DLD1 (cell line): ENCODE results near the gene RREB1.
"Not testable (repeated sequence)": the region's sequence is repeated elsewhere in the genome, so short reads cannot be mapped to it uniquely, and the experiment has no call there.

Source experiments
- in situ Hi-C: cut with HindIII; loops from 2 replicates; pipeline ENCODE4 v1.10.0; 2017; ENCODE audit warnings: low sequenced_read_pairs

The RREB1 gene

GRCh38 chr6:7142228-7142801 is 34.6 kb downstream of the RREB1 start:
- in situ Hi-C loops, result no loop called here

DNA sequence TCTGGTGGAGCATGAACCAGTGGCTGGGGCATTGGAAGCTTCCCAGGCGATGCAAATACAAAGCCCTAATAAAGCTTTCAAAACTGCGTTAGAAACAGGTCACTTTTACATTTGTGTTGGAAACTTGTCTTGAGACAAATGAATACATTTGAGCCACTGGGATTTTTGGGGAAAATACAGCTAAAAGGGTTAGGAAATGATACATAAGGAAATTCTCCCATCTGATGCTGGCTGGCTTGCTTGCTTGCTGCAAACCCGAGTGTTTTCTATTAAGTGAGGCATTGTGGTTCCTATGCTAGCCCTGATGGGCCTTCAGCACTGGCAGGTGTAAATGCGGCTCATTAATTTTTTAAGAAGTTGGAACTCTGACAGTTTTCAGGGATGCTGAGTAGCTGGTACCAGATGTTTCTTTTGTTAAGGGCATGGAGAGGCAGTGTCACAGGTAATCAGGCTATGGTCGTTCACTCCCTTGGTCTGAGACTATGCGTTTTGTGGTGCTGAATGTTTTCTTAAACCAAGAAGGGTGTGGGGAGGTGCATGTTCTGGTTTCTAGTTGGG is 35.2 kb downstream of the RREB1 start:
- in situ Hi-C loops, result no loop called here

GRCh38 chr6:7143476-7143974 is 35.8 kb downstream of the RREB1 start:
- in situ Hi-C loops, result no loop called here

DNA sequence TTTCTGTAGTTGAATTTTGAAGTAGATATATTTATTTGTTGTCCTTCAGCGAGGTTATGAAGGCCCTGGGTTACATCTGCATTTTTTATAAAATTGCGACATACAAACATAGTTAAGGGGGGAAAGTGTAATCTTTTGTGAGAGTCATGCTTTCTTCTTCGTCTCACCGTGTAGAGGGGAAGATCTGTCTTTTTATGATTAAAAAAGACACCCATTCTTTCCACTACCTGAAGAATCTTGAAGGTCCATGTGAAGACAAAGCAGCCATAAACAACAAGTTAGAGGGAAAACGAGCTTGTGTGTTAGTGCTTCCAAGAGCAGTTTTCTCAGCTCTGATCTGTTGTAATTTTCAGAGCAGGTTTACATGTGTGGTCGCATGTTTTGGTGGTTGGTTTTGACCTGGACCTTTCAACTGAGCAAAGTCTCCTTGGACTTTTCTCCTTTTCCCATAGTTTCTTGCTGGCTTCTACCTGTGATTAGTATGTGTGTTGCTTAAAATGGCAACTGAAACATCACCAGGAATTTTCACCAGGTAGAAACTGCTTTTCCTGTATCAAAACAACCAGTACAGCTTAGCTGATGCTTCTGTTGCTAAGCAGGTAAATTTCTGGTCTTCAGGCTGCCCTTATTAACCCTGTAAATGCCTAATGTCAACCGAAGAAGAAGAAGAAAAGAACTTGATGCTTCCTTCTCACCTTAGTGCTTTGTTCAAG is 37.3 kb downstream of the RREB1 start:
- in situ Hi-C loops, result no loop called here

- in situ Hi-C loops, result no loop called here
These were observed 37.8 kb downstream of the RREB1 start for GRCh38 chr6:7145585-7145884.

GRCh38 chr6:7145885-7146828 is 38.4 kb downstream of the RREB1 start:
- in situ Hi-C loops, result no loop called here

GRCh38 chr6:7147051-7147671 is 39.4 kb downstream of the RREB1 start:
- in situ Hi-C loops, result no loop called here

- in situ Hi-C loops, result no loop called here
These were observed 40.5 kb downstream of the RREB1 start for GRCh38 chr6:7148100-7148822.

DNA sequence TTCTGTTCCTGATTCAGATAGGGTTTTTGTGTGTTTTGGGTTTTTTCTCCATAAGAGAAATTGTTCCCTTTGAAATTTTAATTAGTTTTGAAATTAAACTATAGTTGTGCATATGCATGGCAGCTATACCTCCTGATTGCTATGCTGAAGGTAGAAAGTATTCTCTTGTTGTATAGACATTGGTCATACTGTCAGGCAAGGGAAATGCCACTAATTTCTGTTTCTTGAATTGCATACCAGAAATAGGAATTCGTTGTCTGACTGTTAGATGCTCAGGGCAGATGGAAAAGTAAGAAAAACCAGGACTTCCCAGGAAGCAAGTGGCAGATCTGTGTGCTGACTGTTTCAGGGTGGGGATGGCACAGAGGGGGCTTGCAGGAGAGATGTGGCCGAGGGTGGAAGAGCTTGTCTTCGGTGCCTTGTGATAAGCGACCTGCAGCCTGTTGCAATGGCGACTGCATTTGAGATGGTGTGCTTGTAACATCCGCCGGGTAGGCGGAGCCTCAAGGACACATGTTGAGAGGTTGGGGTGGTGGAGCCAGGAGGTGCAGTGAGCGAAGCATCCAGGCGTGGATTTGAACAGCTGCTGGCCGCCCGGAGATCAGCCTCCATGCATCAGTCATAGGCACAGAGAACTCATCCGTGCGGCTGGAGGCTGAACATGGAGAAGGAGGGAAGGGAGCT is 42.8 kb downstream of the RREB1 start:
- in situ Hi-C loops, result no loop called here

GRCh38 chr6:7151381-7151780 is 43.6 kb downstream of the RREB1 start:
- in situ Hi-C loops, result no loop called here

GRCh38 chr6:7152462-7152861 is 44.7 kb downstream of the RREB1 start:
- in situ Hi-C loops, result no loop called here

DNA sequence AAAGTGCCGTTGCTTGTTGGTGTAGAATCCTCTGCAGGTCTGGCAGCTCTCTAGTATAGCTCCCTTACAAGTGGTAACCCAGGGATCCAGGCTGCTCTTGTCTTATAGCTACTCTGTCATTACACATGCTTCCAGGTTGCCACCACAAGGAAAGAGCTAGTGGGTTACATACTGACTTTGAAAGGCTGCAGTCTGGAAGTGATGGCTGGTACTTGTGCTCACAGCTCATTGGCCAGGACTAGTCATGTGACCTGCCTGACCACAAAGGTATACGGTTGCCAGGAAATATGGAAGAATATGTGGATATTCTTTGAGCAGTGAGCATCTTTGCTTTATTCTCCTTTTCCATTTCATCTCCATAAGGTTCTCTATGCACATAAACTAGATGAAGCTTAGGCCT is 46.0 kb downstream of the RREB1 start:
- in situ Hi-C loops, result no loop called here

DNA sequence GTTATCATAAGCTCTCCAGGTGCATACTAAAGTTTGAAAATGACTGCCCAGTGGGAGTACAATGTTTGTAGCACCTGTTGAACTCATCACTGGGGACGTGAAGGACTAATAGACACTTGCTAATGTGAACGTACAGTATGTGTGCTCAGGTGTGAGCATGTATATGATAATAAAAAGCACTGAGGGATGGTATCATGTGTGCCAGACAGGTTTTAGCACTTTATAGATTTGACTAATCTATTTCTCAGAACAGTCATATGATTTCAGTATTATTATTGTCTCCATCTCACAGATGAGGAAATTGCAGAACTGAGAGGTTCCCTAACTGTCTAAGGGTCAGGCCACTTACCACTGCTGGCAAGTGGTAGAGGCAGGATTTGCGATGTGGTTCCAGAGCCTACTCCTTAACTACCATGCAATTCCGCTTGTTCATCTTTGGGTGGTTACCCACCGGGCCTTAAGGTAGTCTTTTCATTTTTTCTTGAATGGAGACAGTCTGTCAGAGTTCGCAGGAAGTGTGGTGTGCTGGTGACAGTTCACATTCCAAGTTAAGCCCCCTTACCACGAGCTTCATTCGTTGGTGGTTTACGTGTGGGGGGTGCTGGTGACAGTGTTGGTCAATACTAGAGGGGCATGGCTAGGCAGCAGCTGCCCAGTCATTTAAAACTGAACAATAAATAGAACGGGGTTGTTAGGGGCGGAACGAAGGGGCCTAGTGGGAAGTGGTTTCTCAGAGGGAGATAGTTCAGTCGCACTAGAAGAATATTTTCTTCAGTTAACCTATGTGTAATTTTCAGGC is 46.8 kb downstream of the RREB1 start:
- in situ Hi-C loops, result no loop called here

DNA sequence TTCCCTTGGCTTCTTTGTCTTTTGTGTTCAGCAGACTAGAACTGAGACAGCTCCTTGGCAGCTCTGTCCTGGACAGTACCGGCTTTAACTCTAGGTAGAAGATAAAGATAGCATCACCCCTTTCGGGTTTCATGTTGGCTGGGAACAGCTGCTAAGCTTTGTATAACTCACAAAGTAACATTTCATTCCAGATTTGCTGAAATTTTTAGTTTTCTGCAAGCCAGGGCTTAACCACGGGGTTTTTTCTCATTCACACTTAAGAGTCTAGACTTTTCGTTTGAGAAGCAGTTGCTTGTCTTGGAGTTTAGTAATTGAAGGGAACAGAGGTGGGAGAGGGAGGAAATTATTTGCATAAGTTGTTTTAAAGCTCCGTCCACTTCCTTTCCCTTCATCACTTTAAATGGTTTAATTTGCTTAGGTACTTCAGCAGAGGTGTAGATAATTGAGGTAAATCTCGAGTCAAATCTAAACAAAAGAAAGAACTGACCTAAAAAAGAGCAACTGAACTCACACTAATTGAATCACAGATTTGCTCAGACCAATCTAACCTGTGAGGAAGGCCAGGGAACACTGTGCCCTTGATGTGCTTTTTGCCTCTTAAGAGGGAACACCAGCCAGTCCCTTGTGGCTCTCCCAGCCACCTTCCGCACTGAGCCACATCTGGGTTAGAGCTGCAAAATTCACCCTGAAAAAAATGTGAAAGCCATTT is 48.3 kb downstream of the RREB1 start:
- in situ Hi-C loops, result no loop called here

DNA sequence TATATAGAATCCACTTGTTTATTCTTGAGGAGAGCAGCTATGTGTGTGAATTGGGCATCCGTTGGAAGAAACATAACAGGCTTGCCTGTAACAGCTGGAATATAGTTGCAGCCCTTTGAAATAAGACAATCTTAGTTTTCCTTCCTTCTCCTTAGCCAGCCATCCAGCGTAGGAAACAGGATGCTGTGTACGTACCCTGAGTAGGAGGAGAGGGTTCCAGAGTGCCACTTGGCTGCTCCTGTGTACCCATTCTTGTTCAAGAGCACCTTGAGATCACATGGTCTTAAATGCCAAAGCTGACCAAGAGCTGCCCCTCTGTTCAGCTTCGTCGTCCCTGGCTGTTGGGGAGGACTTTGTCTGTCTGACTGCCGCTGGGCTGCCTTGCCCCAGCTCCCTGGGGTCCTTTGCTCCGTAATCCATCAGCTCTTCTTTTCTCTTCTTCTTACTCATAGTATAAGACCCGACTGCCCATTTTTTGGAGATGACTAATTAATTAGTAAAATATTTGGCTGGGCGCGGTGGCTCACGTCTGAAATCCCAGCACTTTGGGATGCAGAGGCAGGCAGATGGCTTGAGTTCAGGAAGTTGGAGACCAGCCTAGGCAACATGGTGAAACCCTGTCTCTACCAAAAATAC is 49.0 kb downstream of the RREB1 start:
- in situ Hi-C loops, result no loop called here

- in situ Hi-C loops, result not testable (repeated sequence)
These were observed 49.5 kb downstream of the RREB1 start for GRCh38 chr6:7157307-7157706.

GRCh38 chr6:7157752-7158616 is 50.2 kb downstream of the RREB1 start:
- in situ Hi-C loops, result no loop called here
